ENCODE measurements around the gene CSRNP3. TPM values are rescaled to one million over a fixed set of nuclear protein-coding genes. Genes with fewer than 3 reads are reported as not detected.

The CSRNP3 gene
- total and polyA plus RNA-seq, 2 donors (not counting 3 experiments of a cell fraction or from before 2014, with no cell fraction given) = not detected

GRCh38 chr2:165584126-165584654, 114.7 kb downstream of the CSRNP3 start:
- H3K79me2 ChIP-seq (ENCODE audit: control insufficient read depth, insufficient read depth, low read length) = no peaks in the 10 kb centered on the region
- dilution Hi-C loops (cut with MboI; ENCODE audit: extremely low pct_ligation_motif_present, low sequenced_read_pairs) (no loop called here), intact Hi-C loops (cut with micrococcal nuclease) (no loop called here)
- H2AFZ ChIP-seq (ENCODE audit: low read depth, low read length) = no peak overlapping the region
- no peaks in the 10 kb centered on the region for H3K4me1 ChIP-seq (ENCODE audit: control insufficient read depth, extremely low read depth, insufficient read depth, low read length)
- H3K4me2 ChIP-seq (ENCODE audit: insufficient read depth, low read length) = no peak overlapping the region
- H3K27me3 ChIP-seq (ENCODE audit: control insufficient read depth in 2 of 2, insufficient read depth in 2 of 2, low read length in 2 of 2) = peaks cover 1 to 4% of the 10 kb centered on the region in 2 experiments
- H3K9me1 ChIP-seq (replicated peaks; ENCODE audit: control insufficient read depth, extremely low read depth, insufficient read depth, low read length) = no peaks in the 10 kb centered on the region
- FAIRE-seq (no peak), DNase-seq (ENCODE audit: low read depth, low spot score) (no peak)
- ChIA-PET POLR2A (no interaction called here), CTCF (interaction anchor here (1.2 kb wide), 2 partner anchors 10 to 38 kb away, joined by 3 read pairs; no protein-coding TSS in a partner anchor)
- TF ChIP-seq MYC (IDR thresholded peaks at IDR 0.05; ENCODE audit: low read depth, low read length) (no peak), JUN (IDR thresholded peaks at IDR 0.05; ENCODE audit: borderline replicate concordance, insufficient read depth, insufficient read length, low read depth) (no peak), FOS (IDR thresholded peaks at IDR 0.05; ENCODE audit: borderline replicate concordance, insufficient read depth, low read length) (no peak), GATA2 (IDR thresholded peaks at IDR 0.05; ENCODE audit: insufficient read depth, insufficient read length, low read depth, low read length) (no peak), POLR2A (IDR thresholded peaks at IDR 0.05; ENCODE audit: low read depth, low read length) (no peak), MAX (IDR thresholded peaks at IDR 0.05; ENCODE audit: insufficient read depth, insufficient read length) (no peak), EZH2 (IDR thresholded peaks at IDR 0.05; ENCODE audit: borderline replicate concordance, low read depth, low read length, severe bottlenecking) (no peak), POLR2AphosphoS5 (IDR thresholded peaks at IDR 0.05; ENCODE audit: insufficient read depth, low read depth, low read length) (no peak)
- TF ChIP-seq, protein P1, sequence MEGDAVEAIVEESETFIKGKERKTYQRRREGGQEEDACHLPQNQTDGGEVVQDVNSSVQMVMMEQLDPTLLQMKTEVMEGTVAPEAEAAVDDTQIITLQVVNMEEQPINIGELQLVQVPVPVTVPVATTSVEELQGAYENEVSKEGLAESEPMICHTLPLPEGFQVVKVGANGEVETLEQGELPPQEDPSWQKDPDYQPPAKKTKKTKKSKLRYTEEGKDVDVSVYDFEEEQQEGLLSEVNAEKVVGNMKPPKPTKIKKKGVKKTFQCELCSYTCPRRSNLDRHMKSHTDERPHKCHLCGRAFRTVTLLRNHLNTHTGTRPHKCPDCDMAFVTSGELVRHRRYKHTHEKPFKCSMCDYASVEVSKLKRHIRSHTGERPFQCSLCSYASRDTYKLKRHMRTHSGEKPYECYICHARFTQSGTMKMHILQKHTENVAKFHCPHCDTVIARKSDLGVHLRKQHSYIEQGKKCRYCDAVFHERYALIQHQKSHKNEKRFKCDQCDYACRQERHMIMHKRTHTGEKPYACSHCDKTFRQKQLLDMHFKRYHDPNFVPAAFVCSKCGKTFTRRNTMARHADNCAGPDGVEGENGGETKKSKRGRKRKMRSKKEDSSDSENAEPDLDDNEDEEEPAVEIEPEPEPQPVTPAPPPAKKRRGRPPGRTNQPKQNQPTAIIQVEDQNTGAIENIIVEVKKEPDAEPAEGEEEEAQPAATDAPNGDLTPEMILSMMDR (IDR thresholded peaks at IDR 0.05; ENCODE audit: extremely low read depth in 1 of 2, insufficient read depth in 1 of 2, low read depth in 1 of 2, low read length in 2 of 2) = no peak
- H3K36me3 ChIP-seq (ENCODE audit: control insufficient read depth in 2 of 2, extremely low read depth in 1 of 2, insufficient read depth in 2 of 2, low read length in 2 of 2) = no peaks in the 10 kb centered on the region
- H3K4me3 ChIP-seq (replicated peaks in 1 of 3; ENCODE audit: insufficient read depth in 1 of 3, low read depth in 1 of 3, low read length in 3 of 3) = no peak overlapping the region
- BruUV-seq (replicated peaks) = no TSS peak
- H4K20me1 ChIP-seq (replicated peaks; ENCODE audit: control insufficient read depth, extremely low read depth, insufficient read depth, low read length) = no peaks in the 10 kb centered on the region
- H3K27ac ChIP-seq (ENCODE audit: insufficient read depth, low read depth, low read length) = no peak overlapping the region
- H3K9ac ChIP-seq (replicated peaks; ENCODE audit: extremely low read depth, insufficient read depth, low read length) = no peak overlapping the region
- H3K9me3 ChIP-seq (replicated peaks; ENCODE audit: control insufficient read depth, insufficient read depth, low read length) = no peaks in the 10 kb centered on the region
